Astrocyte (in vitro differentiated cells and primary cell): ENCODE measurements around the gene MYL6B.

Experiments used
- CTCF ChIP-seq: IDR thresholded peaks from 2 replicates; pipeline ENCODE4 v1.5.1; 2011; ENCODE audit warnings: low read depth, mild to moderate bottlenecking, inconsistent platforms, low read length, moderate library complexity; ENCODE audit not compliant: insufficient read depth
- EZH2 ChIP-seq: IDR thresholded peaks from 2 replicates; pipeline ENCODE4 v1.6.1; 2012; ENCODE audit warnings: mild to moderate bottlenecking, low read length, inconsistent platforms; ENCODE audit not compliant: insufficient read depth

GRCh38 chr12:56192582-56192981, 40.2 kb downstream of the MYL6B start:
- no peak for TF ChIP-seq CTCF
- no peak for TF ChIP-seq EZH2
